ENCODE data around the gene ADAMTS4. TPM values are rescaled to one million over a fixed set of nuclear protein-coding genes. Genes with fewer than 3 reads are reported as not detected.
A peak's percentile ranks its signal among the peaks of the same experiment; 100 is the strongest.

Gene ADAMTS4
- total and polyA plus RNA-seq, 2 of the 4 experiments (the other 2 are of a cell fraction): 0.39 to 0.72 TPM

DNA sequence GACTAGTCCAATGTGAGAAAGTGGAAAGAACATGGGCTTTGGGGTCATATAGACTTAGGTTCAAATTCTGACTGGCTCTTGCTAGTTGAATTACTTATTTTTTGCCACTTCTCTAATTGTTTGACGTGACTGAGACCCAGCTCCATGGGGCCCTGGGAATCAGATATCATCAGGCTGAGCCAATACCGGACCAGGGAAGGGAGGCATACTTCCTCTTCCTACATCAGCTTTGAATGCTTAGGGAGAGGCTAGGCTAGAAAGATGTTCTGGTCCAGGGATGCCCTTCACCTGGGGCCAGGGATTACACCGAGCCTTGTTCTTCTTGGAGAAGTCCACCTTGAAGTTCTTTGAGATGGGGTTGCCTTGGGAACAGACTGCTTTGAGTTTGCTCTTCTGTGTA, 42.8 kb upstream of the ADAMTS4 start:
- no peak overlapping the region for H3K56ac ChIP-seq (ENCODE audit: extremely low read depth, insufficient read depth, low read length)
- no peak overlapping the region for H3K4me3 ChIP-seq (ENCODE audit: insufficient read depth, low read depth, low read length)
- H4K91ac ChIP-seq (ENCODE audit: insufficient read depth, low read depth, low read length): no peak overlapping the region
- H3K9me1 ChIP-seq (ENCODE audit: insufficient read depth, low read length): no peaks in the 10 kb centered on the region
- peak overlapping the region; percentile 32 for H2AFZ ChIP-seq (replicated peaks; ENCODE audit: low read length, poor library complexity)
- H3K4me2 ChIP-seq (ENCODE audit: low read depth, low read length): no peak overlapping the region
- H3K27me3 ChIP-seq (ENCODE audit: control insufficient read depth, insufficient read depth, low read length): peaks cover 12% of the 10 kb centered on the region
- no peak overlapping the region for H3K18ac ChIP-seq (ENCODE audit: low read depth, low read length)
- intact Hi-C loops (cut with micrococcal nuclease) (no loop called here), dilution Hi-C loops (cut with HindIII; ENCODE audit: low sequenced_read_pairs, unreplicated experiment) (no loop called here), in situ Hi-C loops (cut with MboI; ENCODE audit: low sequenced_read_pairs) (no loop called here)
- H2BK20ac ChIP-seq (ENCODE audit: low read depth, low read length): no peak overlapping the region
- no CpG with 5 or more reads among the region's 3 CpGs for WGBS, 2 experiments (ENCODE audit: extremely low coverage in 2 of 2, insufficient read length in 1 of 2)
- H2BK5ac ChIP-seq (ENCODE audit: low read depth, low read length, poor library complexity, severe bottlenecking): no peak overlapping the region
- H3K9ac ChIP-seq (ENCODE audit: low read depth, low read length): no peak overlapping the region
- H3K79me1 ChIP-seq (ENCODE audit: low read depth in 1 of 2, low read length in 2 of 2): no peaks in the 10 kb centered on the region
- H3K27ac ChIP-seq (ENCODE audit: insufficient read depth, low read length): no peak overlapping the region
- ChIA-PET CTCF (no interaction called here), POLR2A (ENCODE audit: unreplicated experiment) (no interaction called here)
- no peak overlapping the region for H2BK120ac ChIP-seq (ENCODE audit: low read depth, low read length)
- no peak overlapping the region for H2AK9ac ChIP-seq (replicated peaks; ENCODE audit: low read depth, low read length, poor library complexity)
- H2AK5ac ChIP-seq (ENCODE audit: low read depth, low read length): no peak overlapping the region
- H4K8ac ChIP-seq (ENCODE audit: low read depth in 2 of 2, low read length in 2 of 2): no peak overlapping the region
- no peaks in the 10 kb centered on the region for H3K36me3 ChIP-seq (ENCODE audit: control insufficient read depth, insufficient read depth, low read length)
- BruUV-seq (replicated peaks): no TSS peak
- H2BK15ac ChIP-seq (ENCODE audit: low read depth, low read length): no peak overlapping the region
- H3K4me1 ChIP-seq (ENCODE audit: control insufficient read depth, insufficient read depth, low read length): no peaks in the 10 kb centered on the region
- ATAC-seq (ENCODE audit: low read depth) (no peak), DNase-seq (no peak)
- H3K23ac ChIP-seq (ENCODE audit: low read depth, low read length): no peak overlapping the region
- no peak overlapping the region for H4K5ac ChIP-seq (ENCODE audit: low read depth, low read length)
- no peaks in the 10 kb centered on the region for H3K9me3 ChIP-seq (ENCODE audit: control insufficient read depth, insufficient read depth, low read length)
- H3K4ac ChIP-seq (ENCODE audit: low read depth, low read length): no peak overlapping the region
- no peak overlapping the region for H3K14ac ChIP-seq (replicated peaks; ENCODE audit: low read depth, low read length)
- TF ChIP-seq FOS (IDR thresholded peaks at IDR 0.05; ENCODE audit: low read depth, low read length): no peak
- no peaks in the 10 kb centered on the region for H4K20me1 ChIP-seq (ENCODE audit: insufficient read depth, low read length)

Data from IMR-90 (cell line).